ENCODE results near the gene ARMC2. TPM values are rescaled to one million over a fixed set of nuclear protein-coding genes. Genes with fewer than 3 reads are reported as not detected.
"Not testable (repeated sequence)": the region's sequence is repeated elsewhere in the genome, so short reads cannot be mapped to it uniquely, and the experiment has no call there.

The ARMC2 gene
- total RNA-seq, 2 donors from 2014 or later: 0.66 to 1.6 TPM

DNA sequence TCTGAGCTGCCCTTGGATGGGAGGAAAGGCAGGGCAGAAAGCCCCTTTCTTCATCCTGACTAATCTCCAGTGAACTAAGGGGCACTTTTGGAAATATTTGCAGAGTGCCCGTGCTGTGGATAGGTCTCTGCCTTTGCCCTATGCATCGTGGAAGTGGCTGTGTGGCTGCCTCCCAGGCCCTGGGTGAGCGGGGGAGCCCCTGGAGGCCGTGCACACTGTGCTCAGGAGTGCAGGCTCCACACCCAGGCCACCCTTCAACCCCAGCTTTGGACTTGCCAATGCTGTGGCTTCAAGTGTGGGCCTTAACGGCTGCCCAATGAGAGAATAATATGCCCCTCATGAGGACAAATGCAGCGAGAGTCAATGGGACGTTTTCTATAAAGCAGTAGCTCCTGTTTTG lies 36.7 kb upstream of the ARMC2 start:
- Histone ChIP-seq H3K4me1 (peaks cover 51% of the 10 kb centered on the region), H3K4me3 (no peak overlapping the region), H3K9me3 (no peaks in the 10 kb centered on the region), H3K27me3 (no peaks in the 10 kb centered on the region), H3K27ac (peak overlapping the region in 2 of 4 donors; percentile 85 to 86), H3K36me3 (replicated peaks in 1 of 2; ENCODE audit: insufficient read depth in 1 of 2, low read depth in 2 of 2) (no peaks in the 10 kb centered on the region)
- no peak for ATAC-seq
- TF ChIP-seq POLR2A (IDR thresholded peaks at IDR 0.05): no peak
- TF ChIP-seq, protein P1, sequence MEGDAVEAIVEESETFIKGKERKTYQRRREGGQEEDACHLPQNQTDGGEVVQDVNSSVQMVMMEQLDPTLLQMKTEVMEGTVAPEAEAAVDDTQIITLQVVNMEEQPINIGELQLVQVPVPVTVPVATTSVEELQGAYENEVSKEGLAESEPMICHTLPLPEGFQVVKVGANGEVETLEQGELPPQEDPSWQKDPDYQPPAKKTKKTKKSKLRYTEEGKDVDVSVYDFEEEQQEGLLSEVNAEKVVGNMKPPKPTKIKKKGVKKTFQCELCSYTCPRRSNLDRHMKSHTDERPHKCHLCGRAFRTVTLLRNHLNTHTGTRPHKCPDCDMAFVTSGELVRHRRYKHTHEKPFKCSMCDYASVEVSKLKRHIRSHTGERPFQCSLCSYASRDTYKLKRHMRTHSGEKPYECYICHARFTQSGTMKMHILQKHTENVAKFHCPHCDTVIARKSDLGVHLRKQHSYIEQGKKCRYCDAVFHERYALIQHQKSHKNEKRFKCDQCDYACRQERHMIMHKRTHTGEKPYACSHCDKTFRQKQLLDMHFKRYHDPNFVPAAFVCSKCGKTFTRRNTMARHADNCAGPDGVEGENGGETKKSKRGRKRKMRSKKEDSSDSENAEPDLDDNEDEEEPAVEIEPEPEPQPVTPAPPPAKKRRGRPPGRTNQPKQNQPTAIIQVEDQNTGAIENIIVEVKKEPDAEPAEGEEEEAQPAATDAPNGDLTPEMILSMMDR (IDR thresholded peaks at IDR 0.05): no peak
- no peak for DNase-seq
- 74 to 100% methylated on average over 3 to 7 of the region's 7 CpGs for WGBS, 2 donors
- intact Hi-C loops (cut with DNase I): no loop called here

DNA sequence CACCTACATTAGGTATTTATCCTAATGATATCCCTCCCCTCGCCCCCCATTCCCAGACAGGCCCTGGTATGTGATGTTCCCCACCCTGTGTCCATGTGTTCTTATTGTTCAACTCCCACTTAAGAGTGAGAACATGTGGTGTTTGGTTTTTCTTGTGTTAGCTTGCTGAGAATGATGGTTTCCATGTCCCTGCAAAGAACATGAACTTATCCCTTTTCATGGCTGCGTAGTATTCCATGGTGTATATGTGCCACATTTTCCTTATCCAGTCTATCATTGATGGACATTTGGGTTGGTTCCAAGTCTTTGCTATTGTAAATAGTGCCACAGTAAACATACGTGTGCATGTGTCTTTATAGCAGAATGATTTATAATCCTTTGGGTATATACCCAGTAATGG lies 35.0 kb upstream of the ARMC2 start:
- H3K4me3 ChIP-seq; DNase-seq; H3K27ac ChIP-seq; intact Hi-C loops (cut with DNase I); H3K9me3 ChIP-seq; ATAC-seq; H3K36me3 ChIP-seq (replicated peaks in 1 of 2; ENCODE audit: insufficient read depth in 1 of 2, low read depth in 2 of 2); H3K27me3 ChIP-seq: not testable (repeated sequence)
- peaks cover 33% of the 10 kb centered on the region for H3K4me1 ChIP-seq
- 53 to 67% methylated on average over 2 to 3 of the region's 3 CpGs for WGBS, 2 donors

DNA sequence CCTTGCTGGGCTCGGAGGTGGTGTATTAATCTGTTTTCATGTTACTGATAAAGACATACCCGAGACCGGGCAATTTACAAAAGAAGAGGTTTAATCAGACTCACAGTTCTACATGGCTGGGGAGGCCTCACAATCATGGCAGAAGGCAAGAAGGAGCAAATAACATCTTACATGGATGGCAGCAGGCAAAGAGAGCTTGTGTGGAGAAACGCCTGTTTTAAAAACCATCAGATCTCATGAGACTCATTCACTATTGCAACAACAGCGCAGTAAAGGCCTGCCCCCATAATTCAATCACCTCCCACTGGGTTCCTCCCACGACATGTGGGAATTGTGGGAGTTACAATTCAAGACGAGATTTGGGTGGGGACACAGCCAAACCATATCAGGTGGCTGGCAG lies 30.9 kb upstream of the ARMC2 start:
- H3K27ac ChIP-seq; ATAC-seq; H3K36me3 ChIP-seq (replicated peaks in 1 of 2; ENCODE audit: insufficient read depth in 1 of 2, low read depth in 2 of 2); H3K27me3 ChIP-seq; H3K9me3 ChIP-seq; H3K4me1 ChIP-seq; DNase-seq; H3K4me3 ChIP-seq; intact Hi-C loops (cut with DNase I): not testable (repeated sequence)
- 90 to 95% methylated on average over 7 of the region's 7 CpGs for WGBS, 2 donors

DNA sequence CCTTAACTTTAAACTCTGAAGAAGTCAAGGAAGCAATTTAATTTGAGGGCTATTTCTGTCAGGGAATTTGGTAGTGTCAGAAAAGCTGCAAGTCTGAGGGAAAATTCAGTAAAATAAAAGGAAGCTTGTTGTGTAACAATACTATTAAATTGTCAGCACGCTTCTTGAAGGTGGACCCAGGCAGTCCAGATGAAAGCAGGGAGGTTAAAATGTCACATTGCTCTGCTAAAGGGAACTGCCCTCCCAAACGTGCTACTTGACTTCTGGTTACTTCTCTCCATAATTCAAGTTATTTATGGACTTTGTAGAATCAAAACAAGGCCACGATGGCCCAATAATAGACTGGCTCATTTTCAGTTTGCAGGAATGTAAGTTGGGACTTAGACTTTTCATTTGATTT lies 28.2 kb upstream of the ARMC2 start:
- ATAC-seq (no peak), DNase-seq (no peak)
- H3K36me3 ChIP-seq (replicated peaks in 1 of 2; ENCODE audit: insufficient read depth in 1 of 2, low read depth in 2 of 2): no peaks in the 10 kb centered on the region
- H3K9me3 ChIP-seq: no peaks in the 10 kb centered on the region
- H3K27ac ChIP-seq: no peak overlapping the region
- WGBS, 2 donors: 62 to 76% methylated on average over 3 of the region's 3 CpGs
- H3K4me3 ChIP-seq: no peak overlapping the region
- intact Hi-C loops (cut with DNase I): no loop called here
- TF ChIP-seq, protein P1 (IDR thresholded peaks at IDR 0.05): no peak
- no peak for TF ChIP-seq POLR2A (IDR thresholded peaks at IDR 0.05)
- no peaks in the 10 kb centered on the region for H3K4me1 ChIP-seq
- H3K27me3 ChIP-seq: no peaks in the 10 kb centered on the region

DNA sequence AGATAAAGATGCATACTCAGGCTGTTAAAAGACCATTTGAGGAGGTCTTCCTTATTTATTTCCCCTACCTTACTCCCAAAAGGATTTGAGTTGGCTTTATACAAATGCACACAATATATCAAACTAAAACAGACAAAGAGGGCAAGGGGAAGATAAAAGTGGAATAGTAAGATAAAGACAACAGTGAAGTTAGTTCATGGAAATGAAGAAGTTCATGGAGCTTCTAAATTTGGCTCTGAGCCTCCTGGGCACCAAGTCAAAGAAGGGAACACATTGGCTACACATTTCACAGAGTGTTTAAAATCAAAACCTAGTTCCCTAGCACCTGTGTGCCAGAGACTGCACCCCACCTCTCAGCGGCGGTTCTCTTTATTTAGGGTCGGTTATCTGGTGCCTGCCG lies 25.8 kb upstream of the ARMC2 start:
- intact Hi-C loops (cut with DNase I): no loop called here
- H3K27me3 ChIP-seq: no peaks in the 10 kb centered on the region
- no peak overlapping the region for H3K27ac ChIP-seq
- no peak overlapping the region for H3K4me3 ChIP-seq
- DNase-seq (no peak), ATAC-seq (no peak)
- H3K36me3 ChIP-seq (replicated peaks in 1 of 2; ENCODE audit: insufficient read depth in 1 of 2, low read depth in 2 of 2): no peaks in the 10 kb centered on the region
- no peak for TF ChIP-seq POLR2A (IDR thresholded peaks at IDR 0.05)
- TF ChIP-seq, protein P1 (IDR thresholded peaks at IDR 0.05): no peak
- H3K4me1 ChIP-seq: no peaks in the 10 kb centered on the region
- WGBS, 2 donors: 84 to 88% methylated on average over 4 of the region's 4 CpGs
- H3K9me3 ChIP-seq: no peaks in the 10 kb centered on the region

DNA sequence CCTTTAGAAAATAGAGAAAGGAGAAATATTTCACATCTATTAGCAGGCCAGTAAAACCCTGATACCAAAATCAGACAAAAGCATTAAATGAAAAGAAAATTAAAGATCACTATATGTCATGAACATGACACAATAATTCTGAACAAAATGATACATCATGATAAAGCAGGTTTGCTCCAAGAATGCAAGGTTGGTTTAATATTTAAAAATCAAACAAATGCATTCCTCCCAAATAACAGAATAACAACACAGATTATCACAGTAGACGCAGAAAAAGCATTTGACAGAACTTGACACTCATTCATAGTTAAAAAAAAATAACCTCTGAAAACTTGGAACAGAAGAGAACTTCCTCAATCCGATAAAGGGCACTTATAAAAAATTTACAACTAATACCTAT lies 22.9 kb upstream of the ARMC2 start:
- H3K36me3 ChIP-seq (replicated peaks in 1 of 2; ENCODE audit: insufficient read depth in 1 of 2, low read depth in 2 of 2): no peaks in the 10 kb centered on the region
- H3K27ac ChIP-seq: no peak overlapping the region
- H3K27me3 ChIP-seq: no peaks in the 10 kb centered on the region
- intact Hi-C loops (cut with DNase I): no loop called here
- DNase-seq (no peak), ATAC-seq (no peak)
- WGBS, 2 donors: 94 to 98% methylated on average over 2 of the region's 2 CpGs
- H3K9me3 ChIP-seq: no peaks in the 10 kb centered on the region
- no peaks in the 10 kb centered on the region for H3K4me1 ChIP-seq
- H3K4me3 ChIP-seq: no peak overlapping the region
- TF ChIP-seq POLR2A (IDR thresholded peaks at IDR 0.05): no peak
- TF ChIP-seq, protein P1 (IDR thresholded peaks at IDR 0.05): no peak
